ENCODE data around the gene PANX1.
"Not testable (repeated sequence)": the region's sequence is repeated elsewhere in the genome, so short reads cannot be mapped to it uniquely, and the experiment has no call there.

Gene PANX1, protein sequence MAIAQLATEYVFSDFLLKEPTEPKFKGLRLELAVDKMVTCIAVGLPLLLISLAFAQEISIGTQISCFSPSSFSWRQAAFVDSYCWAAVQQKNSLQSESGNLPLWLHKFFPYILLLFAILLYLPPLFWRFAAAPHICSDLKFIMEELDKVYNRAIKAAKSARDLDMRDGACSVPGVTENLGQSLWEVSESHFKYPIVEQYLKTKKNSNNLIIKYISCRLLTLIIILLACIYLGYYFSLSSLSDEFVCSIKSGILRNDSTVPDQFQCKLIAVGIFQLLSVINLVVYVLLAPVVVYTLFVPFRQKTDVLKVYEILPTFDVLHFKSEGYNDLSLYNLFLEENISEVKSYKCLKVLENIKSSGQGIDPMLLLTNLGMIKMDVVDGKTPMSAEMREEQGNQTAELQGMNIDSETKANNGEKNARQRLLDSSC

DNA sequence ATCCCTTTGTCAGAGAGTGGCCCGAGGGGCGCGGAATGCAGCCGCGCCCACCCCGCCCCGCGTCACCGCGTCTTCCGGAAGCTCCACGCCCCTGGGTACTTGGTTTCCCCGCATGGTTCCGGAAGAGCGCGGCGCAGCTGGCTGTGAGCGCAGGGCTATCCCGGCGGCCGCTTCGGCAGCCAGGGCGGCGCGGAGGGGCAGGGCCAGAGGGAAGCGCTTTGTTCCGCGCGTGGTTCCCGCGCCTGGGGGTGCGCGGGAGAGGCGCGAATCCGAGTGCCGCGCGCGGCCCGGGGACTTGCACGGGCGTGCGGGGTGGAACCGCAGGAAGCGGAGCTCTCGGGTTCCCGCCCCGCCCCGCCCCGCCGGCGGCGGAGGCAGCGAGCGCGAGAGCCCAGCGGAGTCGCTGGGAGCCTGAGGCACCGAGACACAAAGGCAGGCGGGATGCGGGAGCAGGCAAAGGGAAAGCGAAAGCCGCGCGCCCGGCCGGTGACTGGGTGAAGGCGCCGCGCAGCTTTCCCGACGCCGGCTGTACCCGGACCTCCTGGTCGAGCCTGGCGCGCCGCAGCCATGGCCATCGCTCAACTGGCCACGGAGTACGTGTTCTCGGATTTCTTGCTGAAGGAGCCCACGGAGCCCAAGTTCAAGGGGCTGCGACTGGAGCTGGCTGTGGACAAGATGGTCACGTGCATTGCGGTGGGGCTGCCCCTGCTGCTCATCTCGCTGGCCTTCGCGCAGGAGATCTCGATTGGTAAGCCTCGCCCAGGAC lies at the start of gene PANX1:
PANX1 (plus strand) TSS at position 96 of the 766 bp plus-strand sequence; CDS start at position 568, 472 bp downstream.
- peak; percentile 68 for DNase-seq

DNA sequence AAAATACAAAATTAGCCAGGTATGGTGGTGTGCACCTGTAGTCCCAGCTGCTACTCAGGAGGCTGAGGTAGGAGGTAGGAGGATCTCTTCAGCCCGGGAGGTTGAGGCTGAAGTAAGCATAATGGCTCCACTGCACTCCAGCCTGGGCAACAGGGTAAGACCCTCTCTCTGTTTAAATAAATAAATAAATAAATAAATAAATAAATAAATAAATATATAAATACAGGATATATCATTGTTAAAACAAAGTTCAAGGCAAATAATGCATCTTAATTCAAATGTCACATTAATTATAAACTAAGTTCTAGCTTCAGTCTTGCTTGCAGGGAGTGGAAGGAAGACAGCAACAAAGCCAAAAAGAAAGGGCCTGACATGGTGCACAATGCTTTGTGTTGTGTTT lies 44.5 kb upstream of the PANX1 start:
- DNase-seq = no peak

DNA sequence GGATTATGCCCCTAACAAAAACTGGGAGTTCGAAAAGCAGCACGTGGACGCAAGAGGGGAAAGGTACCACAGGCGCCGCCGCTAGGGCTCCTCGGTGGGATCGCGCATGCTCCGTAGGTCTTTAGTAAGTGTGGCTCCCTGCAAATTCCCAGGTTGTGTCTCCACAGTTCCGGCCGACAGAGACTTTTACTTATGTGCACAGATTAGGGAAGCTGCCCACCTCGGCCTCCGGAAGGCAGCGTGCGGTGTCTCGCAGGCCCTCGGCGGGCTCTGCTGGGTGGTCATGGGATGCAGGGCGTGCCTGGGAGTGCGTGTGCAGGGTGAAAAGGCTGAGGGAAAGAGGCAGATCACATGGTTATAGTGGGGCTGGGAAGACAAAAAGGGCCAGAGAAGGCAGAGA lies 39.7 kb upstream of the PANX1 start:
- no peak for DNase-seq

DNA sequence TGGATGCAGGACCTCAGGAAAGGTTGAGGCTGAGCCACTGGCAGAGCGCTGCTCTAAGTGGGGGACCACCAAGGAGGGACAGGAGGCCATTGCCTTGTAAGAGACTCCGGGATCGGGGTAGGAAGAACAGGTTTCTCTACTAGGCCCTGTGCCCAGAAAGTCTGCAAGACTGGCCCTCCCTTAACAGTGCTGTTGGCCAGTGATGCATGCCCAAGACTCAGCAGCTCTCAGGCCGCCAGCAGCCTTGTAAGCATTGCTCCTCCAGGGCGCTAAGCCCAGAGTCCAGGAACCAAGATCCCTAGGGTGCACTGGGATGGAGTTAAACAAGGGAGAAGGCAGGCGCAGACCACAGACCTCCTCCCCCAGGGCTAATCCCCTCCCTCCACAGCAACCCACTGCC lies 39.3 kb upstream of the PANX1 start:
- DNase-seq = no peak

DNA sequence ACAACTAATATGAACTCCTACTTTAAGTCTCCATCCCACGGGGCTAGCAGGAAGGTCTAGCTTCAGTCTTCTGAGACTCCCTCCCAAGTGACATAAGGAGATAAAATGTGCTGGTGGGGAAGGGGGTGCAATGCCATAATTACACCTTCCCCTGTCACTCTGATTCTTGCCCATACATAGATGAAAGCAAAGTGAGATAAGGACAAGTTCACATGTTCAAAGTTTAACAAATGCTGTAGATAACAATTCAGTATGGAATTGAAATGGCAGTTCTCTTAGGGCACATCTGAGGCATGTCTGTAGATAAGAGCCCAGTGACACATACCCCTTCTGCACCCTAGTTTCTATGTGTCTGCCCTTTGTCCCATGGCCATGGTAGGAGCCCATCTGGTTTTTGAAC lies 38.2 kb upstream of the PANX1 start:
- DNase-seq = no peak

DNA sequence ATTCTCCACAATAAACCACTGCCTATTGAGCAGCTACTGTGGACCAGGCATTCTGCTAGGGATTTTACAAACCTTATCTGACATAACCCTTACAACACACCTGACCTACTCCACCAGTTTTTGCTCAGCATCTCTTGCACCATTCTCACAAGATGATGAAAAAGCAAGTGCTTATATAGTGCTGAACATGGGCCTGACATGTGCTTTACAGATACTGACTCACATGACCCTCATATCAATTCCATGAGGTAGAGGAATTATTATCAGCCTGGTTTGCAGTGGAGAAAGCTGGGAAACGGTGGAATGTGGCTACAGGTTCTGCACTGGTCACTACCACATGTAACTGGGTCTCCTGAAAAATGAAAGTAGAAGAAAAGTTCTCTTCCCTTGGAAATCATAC lies 37.5 kb upstream of the PANX1 start:
- no peak for DNase-seq

DNA sequence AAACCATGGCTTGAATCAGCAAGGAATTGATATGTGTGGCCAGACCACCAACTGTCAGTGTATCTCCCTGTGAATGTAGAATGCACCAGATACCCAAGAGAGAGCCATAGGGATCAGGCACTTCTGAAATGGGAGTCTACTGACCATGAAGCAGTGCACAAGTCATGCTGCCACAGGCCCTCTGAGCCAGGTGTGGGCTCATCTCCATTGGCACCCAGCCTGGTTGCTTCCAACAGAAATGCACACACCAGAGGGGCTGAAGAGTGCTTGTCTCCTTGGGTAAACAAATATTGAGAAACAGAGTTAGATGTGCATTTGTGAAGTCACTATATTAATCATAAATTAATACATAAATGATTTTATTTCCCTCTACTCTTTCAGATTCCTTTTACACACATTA lies 28.4 kb upstream of the PANX1 start:
- no peak for DNase-seq

DNA sequence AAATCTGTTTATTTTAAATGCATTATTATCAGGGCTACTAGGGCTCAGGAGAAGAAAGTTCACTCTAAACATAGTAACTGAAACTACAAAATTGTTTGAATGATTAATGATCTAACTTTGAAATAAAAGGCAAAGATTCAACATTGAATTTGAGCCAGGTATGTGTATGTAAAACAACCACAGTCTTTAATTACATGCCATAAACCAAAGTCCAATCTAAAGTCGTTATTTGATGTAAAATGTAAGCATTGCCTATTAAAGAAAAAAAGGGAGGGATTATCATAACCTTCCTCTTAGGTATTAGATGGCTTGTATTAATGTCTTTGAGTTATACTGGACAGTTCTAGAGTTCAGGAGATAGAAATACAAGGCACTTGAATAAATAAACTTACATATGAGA lies 25.2 kb upstream of the PANX1 start:
- DNase-seq = no peak

DNA sequence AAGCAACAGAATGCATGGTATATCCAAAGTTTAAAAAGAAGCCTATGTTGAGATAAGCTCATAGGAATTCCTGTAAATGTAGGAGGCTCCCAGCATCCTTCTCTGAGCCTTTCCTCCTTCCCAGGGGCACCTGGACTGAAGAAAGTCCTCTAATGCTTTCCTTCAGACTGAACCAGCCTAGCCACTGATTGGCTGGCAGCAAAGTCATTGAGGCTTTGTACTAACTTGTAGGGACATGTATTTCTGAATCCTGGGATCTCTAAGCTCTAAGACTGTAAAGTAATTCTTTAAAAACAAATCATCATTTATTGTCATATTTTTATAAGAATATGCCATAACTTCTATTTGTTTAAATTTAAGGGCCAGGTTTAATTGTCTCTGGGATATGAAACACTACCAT lies 23.9 kb upstream of the PANX1 start:
- DNase-seq = no peak

DNA sequence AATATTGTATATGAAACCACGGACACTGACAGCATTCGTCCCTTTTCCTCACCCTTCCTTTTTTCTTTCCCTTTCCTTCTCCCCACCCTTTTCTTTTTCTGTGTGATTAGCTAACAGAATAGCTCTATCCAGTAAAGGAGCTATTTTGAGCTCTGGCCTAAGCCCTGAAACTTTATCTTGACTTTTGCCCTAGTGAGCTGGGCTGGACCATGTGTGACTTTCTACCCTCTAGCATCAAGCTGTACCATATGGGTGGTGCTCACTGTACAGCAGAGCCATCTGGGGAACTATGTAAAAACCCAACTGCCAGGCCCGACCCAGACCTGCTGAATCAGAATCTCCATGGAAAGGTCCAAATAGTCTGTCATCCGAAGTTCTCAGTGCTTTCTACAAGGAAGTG lies 21.9 kb upstream of the PANX1 start:
- DNase-seq = no peak

DNA sequence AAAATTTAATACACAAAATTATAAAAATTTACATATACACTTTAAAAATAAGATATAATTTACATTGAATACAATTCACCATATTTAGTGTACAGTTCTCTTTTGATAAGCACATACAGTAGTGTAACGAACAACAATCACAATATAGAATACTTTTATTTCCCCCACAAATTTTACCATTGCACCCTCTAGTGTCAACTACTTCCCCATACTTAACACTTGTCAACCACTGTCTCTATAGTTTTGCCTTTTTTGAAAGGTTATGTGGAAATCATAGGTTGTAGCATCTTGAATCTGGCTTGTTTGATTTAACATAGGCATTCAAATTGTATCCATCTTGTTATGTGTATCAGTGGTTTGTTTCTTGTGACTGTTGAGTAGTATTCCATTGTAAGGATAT lies 21.3 kb upstream of the PANX1 start:
- DNase-seq = no peak

DNA sequence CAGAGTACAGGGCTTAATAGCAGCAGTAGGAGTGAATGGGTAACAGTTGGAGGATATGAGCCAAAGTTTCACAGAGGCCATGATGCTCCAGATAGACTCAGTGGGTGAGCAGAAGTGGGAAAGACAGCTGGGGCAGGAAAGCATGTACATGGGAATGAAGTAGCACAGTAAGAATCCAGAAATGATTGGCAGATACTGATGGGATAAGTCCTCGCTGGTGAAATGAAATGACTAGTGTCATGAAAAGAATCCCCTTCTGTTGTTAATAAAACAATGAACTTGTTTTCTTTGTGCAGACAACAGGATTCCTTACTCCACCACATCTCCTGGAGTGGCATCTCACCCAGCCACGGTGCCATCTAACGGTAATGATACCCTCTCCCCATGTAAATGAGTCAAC lies 17.4 kb upstream of the PANX1 start:
- DNase-seq = no peak

DNA sequence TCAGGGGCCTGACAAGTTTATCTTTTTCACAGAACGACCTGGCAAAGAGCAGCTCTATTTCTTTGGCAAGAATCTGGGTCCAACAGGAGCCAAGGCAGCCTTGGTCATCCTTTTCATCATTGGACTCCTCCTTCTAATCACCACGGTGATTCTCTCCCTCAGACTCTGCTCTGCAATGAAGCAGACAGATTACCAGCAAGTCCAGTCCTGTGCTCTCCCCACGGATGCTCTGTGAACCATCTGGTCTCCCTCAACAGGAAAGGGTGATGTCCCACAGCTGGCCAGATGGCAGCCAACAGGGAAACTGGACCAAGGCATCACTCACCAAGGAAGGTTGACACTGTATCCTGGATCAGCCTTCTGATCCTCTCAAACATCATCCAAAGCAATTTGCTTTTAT lies 17.0 kb upstream of the PANX1 start:
- no peak for DNase-seq

DNA sequence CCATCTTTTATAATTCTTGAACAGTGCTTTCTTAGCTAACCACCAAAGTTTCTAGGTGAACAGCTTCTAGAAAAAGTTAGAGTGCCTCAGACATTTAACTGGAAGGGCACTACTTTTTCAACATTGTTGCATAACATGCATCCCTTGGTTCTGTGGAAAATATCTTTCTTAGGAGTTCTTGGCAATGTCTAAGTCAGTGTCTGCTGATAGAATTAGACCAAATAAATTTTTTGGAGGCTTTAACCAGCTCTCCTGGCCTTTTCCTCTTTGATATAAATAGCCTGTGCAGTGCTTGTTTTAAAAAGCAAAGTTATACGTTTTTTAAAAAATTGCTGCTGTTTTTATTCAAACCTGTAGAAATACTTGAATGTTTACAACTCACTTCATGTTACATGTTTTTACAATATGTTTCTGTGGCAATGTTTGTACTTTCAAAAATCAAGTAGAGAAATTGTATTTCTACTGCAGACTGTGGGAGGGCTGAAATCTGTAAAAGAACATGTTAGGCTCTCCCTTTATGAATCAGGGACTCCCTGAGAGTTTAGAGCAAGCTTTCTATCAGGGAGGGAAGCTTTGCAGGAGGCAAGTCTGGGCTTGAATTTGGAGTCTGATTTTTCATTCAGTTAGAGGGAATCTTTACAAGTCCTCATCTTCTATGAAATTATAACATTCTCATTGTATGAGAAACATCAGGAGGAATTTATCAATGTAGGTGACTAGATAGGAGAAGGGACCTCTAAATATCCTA lies 16.3 kb upstream of the PANX1 start:
- no peak for DNase-seq

DNA sequence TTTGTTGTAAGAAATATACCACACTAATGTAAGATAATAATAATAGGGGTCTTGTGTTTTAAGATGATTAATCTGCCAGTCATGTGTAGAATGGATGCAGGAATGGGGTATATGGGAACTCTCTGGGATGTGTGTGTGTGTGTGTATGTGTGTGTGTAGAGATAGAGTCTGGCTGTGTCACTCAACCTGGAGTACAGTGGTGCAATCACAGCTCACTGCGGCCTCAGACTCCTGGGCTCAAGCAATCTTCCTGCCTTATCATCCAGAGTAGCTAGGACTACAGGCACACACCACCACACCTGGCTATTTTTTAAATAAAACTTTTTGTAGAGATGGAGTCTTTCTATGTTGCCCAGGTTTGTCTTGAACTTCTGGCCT lies 11.5 kb upstream of the PANX1 start:
- DNase-seq = no peak

DNA sequence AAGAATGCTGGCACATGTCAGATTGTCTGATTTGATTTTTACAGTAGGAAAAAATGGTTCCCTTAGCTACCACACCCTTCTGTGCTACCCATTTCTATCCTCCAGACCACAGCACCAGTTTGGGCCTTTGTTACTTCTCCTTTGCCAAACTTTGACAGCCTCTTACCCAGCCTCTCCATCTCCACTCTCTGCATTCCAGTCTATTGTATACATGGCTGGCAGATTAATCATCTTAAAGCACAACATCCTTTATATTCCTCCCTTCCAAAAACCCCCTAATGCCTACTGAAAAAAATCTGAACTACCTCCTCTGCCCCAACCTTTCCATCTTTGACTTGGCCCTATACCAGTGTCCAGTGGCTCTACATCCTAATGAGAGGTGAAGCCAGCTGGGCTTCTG lies 10.8 kb upstream of the PANX1 start:
- DNase-seq = no peak

DNA sequence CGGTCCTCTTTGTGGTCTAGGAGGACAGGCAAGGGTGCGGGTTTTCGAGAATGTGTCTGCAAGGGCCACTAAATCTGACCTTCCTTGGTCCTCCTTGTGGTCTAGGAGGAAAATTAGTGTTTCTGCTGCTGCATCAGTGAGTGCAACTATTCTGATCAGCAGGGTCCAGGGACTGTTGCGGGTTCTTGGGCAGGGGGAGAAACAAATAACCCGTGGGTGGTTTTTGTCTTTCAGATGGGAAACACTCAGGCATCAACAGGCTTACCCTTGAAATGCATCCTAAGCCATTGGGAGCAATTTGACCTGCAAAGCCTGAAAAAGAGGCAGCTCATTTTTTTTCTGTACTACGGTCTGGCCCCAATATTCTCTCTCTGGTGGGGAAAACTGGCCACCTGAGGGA lies 9.0 kb upstream of the PANX1 start:
- not testable (repeated sequence) for DNase-seq

DNA sequence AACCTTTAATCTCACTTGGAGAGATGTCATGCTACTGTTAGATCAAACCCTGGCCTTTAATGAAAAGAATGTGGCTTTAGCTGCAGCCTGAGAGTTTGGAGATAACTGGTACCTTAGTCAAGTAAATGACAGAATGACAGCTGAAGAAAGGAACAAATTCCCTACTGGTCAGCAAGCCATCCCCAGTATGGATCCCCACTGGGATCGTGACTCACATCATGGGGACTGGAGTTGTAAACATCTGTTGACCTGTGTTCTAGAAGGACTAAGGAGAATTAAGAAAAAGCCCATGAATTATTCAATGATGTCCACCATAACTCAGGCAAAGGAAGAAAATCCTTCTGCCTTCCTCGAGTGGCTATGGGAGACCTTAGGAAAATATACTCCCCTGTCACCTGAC lies 8.1 kb upstream of the PANX1 start:
- DNase-seq = not testable (repeated sequence)

DNA sequence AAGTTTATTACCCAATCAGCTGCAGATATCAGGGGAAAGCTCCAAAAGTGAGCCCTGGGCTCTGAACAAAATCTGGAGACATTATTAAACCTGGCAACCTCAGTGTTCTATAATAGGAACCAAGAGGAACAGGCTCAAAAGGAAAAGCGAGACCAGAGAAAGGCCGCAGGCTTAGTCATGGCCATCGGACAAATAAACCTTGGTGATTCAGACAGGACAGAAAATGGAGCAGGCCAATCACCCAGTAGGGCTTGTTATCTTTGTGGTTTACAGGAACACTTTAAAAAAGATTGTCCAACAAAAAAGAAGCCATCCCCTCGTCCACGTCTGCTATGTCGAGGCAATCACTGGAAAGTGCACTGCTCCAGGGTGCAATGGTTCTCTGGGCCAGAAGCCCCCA lies 7.7 kb upstream of the PANX1 start:
- no peak for DNase-seq

DNA sequence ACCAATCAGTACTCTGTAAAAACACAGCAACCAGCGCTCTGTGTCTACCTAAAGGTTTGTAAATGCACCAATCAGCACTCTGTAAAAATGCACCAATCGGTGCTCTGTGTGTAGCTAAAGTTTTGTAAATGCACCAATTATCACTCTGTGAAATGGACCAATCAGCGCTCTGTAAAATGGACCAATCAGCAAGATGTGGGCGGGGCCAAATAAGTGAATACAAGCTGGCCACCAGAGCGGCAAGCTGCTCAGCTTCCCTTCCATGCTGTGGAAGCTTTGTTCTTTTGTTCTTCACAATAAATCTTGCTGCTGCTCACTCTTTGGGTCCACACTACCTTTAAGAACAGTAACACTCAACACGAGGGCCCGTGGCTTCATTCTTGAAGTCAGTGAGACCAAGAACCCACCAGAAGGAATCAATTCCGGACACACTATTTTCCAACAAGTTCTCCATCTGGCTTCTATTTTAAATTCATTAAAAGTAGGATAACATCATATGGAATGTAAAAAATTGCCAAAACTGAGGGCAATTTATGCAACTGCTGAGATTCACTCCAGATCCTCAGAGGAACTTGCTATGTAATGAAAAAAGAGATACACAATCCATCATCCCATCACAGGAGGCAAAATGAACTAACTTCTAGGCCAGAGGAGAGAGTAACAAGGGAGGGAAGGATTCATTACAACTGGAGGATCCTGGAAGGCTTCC lies 3.1 kb upstream of the PANX1 start:
- no peak for DNase-seq

DNA sequence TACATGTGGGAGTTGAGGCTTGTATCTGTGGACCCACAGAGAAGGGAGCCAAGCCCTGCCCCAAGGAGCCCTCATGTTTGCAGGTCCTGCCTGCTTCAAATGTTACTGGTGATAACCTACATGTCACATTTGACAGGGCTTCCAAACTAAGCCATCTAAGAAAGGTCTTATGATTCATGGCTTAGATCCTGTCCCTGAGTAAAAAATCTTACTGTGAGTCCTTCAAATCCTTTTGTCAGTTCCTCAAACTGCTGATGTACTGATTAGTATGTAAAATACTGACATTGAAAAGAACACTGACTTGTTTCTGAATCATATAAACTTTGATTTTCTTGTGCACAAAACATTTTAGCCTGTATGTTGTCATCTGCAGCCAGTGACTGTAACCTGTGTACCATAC lies 1.0 kb upstream of the PANX1 start:
- no peak for DNase-seq

DNA sequence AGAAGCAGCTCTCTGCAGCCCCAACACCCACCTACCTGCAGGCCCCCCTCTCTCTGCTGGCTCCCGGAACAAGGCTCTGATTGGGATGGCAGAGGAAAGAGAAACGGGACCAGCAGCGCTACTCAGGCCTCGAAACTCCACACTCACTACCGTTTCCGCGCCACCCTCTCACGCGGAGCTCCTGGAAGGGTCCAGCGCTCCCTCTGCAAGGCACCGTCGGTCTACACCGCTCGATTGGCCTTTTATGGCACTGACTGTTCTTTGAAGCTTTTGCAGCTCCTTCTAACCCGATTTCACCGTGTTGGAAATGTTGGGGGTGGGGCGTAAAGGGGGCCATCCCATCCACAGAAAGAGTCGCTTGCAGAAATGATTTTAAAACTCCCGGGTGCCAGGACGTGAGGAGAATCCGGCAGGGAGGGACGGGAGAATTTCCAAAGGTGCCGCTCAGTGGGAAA lies 323 bp upstream of the PANX1 start:
- peak; percentile 31 for DNase-seq

Measured in NCI-H446 treated with DMSO at 0.1 percent for 48 hours (cell line).